Activated gamma-delta T cell (primary cell): ENCODE data around the gene ZCCHC2.

Source experiments
- DNase-seq: peaks from one replicate; lab custom pipeline; 2025; lab: John Stamatoyannopoulos, UW

ZCCHC2 gene

DNA sequence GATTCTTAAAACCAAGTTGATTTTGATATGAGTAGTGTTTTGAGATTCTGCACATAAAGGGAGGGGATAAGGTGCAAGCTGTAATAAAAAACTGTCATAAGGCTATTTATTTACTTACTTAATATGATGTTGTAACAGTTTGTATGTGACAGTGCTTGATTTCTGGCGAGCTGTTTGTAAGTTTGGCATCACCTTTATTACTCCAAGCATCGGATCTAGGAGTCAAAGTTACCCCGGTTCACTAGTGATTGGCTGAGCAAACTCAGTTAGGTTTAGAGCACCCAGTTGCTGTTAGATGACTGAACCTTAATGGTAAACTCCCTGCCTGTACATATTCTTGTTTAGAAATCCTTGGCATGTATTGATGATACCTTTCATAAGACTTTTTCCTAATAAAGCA lies 16.1 kb downstream of the ZCCHC2 start:
- no peak for DNase-seq

DNA sequence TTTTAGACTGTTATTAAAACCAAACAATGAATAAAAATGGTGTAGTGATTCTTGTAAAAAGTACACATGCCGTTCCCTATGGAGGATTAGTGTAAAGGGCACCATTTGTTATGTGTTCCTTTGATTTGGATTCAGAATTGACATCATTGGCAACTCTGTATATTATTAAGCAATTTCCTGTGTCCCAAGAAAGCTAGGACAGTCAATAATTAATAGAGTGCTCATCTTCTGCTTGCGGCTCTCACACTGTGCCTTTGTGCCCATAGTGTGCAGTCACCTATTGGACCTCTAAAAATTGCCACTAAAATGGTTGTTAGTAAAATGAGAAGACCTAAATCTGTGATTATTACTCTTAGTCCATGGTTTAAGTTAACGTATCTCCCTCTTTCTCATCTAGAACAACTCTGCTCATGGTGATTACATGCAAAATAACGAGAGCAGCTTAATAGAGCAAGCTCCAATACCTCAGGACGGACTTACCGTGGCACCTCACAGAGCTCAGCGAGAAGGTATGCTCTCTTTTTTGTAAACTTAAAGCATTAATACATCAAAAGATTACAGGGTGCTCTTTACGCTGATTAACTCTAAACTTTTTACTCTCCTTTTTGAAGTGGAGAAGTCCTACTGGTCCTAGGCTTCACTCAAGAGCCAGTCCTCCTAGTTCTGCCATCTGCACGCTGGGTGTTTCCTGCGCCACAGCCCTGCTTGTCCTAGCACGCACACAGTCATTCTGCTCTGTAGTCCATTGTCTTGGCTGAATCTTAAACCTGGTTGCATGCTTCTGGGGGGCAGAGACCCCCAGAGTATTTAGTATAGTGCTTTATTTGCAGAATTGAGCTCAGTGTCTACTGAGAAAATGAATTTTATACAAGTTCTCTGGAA lies 16.7 kb downstream of the ZCCHC2 start:
- no peak for DNase-seq

DNA sequence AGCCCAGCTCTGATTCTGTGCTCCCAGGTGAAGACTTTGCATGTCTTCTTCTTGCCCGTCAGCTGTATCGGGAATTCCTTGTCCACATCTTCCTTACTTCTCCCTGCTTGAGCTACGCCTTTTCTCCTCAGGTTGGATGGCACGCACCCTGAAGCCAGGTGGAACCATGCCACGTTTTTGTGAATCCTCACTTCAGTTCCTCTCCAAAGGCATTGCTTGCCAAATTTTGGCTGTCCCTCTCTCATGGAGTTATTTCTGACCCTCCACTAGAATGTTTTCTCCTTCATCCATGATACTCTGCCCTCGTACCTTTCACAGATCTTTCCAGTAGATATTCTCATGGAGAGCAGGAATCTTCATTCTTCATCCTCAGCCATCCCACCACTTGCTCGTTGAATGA lies 20.2 kb downstream of the ZCCHC2 start:
- DNase-seq, result no peak

DNA sequence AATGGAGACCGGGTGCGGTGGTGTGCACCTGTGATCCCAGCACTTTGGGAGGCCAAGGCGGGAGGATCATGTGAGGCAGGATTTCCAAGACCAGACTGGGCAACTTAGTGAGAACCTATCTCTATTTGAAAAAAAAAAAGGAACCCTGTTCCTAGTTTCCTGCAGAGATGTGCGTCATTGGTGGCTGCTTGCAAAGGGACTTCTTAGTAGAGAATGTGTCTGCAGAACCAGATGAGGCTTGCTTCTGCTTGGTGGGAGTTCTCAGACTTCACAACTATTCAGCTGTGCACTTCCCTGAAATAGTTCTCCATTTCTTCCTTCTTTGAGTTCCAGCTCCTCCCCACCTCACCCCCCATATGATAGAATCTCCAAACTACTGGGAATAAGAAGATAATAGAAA lies 22.3 kb downstream of the ZCCHC2 start:
- no peak for DNase-seq

DNA sequence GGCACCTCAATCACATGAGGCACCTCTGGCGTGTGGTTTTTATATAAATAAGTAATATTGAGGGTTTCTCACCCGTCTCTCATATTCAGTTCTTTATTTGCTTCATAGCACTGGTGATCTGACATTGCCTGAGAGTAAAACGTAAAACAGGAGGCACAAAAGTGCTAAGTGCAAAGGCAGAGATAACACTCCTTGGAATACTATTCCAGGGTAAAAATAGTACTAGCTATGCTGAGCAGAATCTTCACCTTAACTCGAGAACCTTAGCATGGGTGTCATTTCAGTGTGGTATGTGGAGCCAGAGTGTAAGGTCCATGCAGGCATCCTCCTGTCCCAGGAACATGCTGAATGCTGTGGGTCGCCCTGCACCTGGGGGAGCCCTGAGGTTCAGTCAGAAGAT lies 26.9 kb downstream of the ZCCHC2 start:
- DNase-seq, result no peak

DNA sequence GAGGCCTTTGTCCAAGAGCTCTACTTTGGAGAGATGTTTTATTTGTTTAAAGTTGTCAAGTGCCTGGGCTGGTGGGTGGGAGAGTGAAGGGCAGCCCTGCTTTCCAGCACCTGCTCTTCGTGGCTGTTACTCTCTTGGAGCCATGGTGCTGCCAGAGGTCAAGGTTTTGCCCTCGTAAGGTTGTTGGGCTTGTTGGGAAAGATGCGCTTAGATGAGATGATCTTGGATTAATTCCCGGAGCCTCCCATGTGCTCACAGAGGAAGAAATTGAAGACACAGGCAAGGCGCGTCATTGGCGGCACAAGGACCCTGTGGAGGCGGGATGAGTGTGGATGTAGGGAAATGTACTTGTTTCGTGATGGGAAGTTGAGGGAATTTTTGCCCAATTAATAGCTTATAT lies 27.9 kb downstream of the ZCCHC2 start:
- no peak for DNase-seq

DNA sequence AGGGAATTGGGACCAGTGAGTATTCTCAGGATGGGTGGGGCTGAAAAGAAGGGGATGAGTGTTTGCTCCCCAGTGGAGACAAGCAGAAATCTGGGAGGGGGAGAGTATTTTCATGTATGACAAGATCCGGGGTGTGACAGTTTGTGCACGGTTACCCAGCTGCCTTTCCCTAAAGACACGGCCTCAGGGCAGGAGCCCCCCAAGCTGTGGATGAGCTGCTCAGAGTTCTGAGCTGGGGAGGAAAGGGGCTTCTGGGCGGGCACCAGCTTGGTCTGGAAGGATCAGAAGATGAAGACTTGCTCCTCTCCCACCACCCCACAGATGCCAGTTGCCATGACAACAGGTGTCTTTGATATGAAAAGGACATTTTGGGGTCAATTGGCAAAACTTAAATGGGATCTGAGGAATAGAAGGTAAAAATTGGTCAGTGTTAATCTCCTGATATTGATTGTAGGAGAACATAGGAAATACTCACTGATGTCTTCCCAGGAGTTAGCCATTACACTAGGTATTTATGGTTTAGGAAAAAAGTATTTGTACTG lies 29.2 kb downstream of the ZCCHC2 start:
- no peak for DNase-seq

DNA sequence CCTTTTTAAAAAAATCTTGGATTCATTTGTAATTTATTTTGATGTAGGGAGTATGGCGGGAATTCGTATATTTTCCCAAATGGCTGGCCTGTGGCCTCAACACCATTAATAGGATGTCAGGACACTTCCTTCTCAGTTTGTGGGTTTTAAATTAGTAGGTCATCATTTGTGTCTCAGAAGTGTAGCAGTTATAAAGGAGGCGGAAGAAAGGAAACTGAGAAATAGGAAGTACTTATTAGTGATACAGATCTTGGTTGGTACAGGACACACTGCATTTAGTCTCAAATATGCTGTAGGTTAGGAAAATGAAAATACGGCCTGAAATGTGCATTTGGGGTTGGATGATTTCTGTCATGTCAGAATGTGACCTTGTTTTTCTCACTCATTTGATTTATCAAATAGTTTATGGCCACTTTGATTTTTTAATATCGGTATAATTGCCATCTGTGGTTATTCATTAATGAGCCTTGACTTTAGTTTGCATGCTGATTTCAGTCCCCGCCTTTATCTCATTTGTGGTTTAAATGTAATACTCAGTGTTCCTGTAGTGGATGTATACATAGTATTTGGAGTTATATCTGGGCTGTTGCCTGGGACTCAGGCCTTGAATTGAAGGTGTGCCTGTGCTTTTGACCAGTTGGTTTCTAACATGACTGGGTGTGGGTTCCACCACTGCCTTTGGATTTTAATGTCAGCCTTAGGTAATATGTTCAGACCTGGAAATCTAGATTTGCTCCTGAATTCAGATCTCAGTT lies 31.4 kb downstream of the ZCCHC2 start:
- DNase-seq, result no peak

DNA sequence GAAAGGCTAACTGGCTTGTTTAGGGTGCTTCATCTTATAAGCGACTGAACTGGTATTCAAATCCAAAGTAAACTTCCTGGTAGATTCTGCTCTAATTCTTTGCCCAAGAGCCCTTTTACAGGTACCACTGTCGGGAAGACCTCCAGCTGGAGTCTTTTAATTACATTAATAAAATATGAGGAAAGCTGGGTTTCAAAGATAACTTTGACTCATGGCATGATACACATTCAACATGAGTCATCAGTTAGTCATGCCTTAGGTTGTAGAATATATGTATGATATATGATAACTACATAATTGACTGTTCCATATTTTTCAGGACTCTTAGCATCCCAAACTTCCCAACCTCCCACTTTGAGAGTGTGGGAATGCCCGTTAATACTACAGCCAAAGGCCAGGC lies 32.3 kb downstream of the ZCCHC2 start:
- DNase-seq, result no peak

DNA sequence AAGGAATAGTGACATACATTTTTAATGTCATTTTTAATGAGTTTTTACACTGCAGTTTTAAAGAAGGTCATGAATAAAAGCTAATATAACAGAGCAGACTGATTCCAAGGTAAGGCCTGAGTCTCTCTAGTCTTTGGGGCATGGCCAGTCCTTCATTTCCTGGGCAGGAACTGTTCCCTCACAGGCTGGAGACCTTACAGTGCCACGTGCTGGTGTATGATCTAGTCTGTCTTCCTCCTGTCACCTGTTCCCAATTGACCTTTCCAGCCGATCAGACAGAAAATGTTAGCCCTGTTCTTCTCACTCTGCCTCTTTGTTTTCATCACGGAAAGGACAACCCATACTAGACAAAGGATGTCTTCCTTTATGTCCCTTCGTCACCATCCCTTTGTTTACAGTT lies 33.6 kb downstream of the ZCCHC2 start:
- DNase-seq, result no peak

DNA sequence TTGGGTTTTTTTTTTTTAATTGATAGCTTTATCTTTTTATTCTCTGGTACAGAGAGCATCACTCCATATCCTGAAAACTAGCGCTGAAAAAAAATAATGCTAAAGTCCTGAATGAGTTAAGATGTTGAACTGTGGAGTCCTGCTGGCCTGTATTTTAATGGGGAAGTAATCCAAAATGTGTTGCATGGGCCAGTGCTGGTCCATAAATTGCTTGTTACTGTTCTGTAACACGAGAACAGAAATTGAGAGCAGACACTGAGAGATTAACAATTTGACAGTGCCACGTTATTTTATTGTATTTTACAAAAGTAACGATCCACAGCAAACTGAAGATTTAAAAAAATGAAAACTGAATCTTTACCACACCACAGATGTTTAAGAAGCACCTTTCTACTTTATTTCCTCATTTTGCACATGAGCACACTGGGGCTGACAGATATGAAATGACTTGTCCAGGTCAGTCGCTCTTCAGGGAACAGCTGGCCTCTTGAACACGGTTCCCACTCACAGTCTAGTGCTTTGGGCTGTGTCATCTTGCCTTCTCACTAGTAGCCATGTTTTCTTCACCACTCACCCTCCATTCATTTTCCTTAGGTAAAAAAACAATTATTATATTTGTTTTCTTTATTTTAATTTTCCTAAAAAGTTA lies 35.3 kb downstream of the ZCCHC2 start:
- DNase-seq, result no peak

DNA sequence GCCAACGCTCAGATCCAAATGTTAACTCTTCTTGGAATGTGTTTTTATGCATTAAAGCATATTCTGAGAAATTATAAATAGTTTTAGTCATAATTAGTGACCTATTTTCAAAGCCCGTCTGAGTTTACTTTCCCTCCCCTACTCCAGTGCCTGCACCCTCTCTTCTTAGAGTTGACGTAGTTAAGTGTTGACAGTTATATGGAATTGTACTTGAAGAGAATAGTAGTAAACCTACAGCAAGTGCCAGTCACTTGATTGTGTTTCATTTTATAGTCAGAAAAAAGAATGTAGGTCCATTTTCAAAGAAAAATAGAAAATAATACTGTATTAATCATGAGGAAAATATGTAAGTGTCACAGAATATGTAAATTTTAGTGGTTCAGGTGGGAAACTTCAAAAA lies 41.2 kb downstream of the ZCCHC2 start:
- no peak for DNase-seq

DNA sequence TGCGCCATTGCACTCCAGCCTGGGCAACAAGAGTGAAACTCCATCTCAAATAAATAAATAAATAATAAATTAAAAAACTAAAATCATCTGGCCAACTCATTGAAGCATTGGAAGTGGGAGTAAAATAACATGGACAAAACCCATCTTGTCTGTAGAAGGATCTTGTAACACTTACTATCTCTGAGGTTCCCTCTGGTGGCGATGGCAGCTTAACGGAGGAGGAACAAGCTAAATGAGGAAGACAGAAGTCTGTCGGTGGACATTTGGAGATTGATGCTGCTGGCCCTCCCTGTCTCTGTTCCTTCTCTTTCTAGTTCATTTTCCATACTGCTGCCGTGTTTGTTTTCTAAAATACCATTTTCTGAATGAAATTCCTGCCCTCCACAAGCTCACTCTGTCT lies 43.4 kb downstream of the ZCCHC2 start:
- DNase-seq, result no peak

DNA sequence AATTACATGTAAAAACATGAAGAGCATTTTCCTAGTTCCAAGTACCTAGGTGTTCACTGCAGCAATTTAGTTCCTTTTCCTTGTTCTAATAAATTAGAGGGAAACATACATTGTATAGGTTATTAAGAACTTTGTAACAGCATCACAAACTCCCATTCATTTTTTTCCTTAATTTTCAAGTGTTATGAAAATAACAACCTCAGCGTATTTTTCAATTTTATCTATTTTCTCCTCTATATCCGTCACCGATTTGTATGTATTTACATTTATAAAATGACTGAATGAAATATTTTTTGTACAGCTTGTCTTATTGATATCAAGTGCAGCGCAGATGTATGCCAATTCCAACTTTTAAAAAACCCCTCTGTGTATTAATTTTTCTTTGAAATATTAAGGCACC lies 44.0 kb downstream of the ZCCHC2 start:
- DNase-seq, result no peak

DNA sequence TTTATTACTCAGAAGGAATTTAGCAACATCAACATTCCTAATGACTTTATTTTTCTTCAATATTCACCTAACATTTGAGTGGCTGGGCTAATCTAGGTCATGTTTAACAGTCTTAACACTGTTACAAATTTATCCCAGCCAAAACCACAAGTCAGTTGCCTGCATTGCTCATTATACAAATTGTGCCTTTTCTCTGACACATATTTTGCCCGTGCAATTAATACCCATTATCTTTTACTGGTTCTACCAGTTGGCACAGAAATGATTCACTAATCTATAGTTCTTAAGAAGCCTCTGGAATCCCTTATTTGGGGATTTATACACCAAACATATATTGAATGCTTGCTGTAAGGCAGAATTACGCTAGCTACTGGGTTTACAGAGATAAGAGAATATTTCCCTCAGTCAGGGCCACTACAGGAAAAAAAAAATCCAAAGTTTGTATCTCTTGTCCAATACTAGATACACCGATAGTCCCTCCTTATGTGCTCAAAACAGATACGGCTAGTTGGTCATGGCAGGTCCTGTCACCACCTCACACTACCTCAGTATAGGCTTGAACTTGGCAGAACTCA lies 46.3 kb downstream of the ZCCHC2 start:
- DNase-seq, result no peak

DNA sequence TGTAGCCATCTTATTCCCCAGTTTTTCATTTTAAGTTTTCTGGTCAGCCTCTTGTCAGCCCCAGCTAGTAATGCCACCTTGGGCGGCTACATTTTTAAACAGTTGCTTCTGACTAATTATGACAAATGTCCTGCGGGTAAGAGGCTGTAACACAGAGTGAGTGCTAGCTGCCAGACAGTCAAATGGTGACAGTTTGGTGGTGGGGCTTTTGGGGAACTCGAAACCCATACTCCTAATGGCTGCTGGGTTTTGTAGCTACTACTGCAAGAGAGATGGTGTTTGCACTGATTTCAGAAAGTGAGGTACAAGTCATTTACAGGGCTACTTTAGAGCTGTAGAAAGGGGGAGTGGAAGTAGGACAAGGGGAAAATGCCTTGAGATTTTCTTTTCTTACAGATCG lies 48.2 kb downstream of the ZCCHC2 start:
- DNase-seq, result no peak

DNA sequence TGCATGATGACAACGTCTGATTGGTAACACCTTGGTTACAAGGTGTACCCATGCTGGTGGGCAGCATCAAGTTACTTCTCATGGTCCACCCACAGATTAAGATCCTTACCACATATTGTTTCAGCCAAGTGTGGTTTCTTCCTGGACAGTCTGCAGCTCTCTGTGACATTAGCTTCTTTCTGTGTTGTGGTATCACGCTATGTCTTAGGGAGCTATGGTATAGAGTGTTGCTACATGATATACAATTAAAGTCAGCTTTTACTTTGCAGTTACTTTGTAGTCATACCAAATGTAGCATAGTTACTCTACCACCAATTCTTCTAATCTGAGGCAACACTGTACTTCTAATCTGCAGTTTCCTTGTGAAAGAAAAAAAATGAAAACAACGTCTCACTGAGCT lies 48.8 kb downstream of the ZCCHC2 start:
- no peak for DNase-seq

DNA sequence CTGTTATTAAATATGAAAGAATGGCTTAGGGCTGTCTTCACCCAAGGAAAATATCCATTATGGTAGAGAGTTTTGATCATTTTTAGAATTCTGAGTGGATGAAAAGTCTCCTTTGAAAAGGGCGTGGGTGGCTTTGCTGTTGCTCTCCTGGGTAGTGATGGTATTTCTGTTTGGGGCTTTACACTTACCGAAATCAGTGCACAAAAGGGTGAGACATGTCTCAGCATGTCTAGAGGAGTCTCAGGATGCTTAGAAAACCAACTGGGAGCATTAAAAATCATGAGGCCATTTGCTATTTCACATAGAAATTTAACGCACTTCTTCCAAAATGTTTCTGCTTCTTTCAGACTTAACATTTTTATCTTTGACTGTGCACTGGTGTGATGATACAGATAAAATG lies 49.6 kb downstream of the ZCCHC2 start:
- no peak for DNase-seq

DNA sequence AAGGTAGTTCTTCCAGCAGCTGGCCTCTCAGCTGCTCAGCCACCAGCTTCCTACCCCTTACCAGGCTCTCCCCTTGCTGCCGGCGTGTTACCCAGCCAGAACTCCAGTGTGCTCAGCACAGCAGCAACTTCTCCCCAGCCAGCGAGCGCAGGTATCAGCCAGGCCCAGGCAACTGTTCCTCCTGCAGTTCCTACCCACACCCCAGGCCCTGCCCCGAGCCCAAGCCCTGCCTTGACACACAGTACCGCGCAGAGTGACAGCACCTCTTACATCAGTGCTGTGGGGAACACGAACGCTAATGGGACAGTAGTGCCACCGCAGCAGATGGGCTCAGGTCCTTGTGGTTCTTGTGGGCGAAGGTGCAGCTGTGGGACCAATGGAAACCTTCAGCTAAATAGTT lies 52.0 kb downstream of the ZCCHC2 start:
- DNase-seq, result no peak

DNA sequence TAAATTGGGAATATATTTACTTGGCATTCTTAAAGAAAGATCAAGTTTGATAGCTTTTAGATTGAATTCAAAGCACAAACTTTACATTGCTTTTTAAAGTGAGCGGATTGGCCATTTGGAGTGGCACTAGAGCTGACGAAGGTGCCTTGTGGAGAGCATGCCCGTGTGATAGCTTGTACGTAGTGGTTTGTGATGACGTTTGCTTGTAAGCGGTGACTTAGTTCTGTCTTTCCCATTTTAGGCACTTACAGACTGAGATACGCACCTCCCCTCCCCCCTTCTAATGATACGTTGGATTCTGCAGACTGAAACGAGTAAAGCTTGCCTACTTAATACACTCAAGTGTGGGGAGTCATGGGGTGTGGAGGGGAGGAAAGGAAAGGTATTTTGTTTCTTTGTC lies 53.4 kb downstream of the ZCCHC2 start:
- no peak for DNase-seq

DNA sequence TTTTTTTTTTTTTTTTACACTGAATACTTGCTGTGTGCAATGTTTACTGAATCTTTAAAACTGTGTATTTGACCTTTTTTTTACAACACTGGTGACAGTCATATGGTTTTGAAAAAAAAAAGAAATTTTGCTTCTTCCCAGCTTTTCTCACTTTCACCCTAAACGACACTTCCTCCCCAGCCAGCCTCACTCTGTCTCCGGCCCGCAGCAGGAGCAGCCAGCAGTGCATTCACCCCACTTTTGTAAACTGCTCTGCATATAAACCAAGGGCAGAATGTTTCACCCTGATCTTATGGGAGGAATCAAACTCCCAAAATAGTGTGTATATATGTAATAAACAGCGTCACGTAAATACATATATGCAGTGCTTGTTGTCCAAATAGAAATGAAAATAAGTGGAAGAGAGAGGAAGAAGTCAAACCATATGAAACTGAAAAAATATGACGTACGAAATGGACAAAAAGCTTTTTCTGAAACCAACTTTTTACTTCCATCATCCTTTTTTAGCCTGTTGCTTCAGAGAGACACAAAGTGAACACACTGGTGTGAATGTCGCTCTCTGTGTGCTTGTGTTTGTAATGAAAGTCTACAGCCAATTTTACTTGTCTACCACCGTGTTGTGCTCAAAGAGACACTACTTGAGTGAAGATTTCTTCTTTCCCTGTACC lies 54.2 kb downstream of the ZCCHC2 start:
- DNase-seq, result no peak

DNA sequence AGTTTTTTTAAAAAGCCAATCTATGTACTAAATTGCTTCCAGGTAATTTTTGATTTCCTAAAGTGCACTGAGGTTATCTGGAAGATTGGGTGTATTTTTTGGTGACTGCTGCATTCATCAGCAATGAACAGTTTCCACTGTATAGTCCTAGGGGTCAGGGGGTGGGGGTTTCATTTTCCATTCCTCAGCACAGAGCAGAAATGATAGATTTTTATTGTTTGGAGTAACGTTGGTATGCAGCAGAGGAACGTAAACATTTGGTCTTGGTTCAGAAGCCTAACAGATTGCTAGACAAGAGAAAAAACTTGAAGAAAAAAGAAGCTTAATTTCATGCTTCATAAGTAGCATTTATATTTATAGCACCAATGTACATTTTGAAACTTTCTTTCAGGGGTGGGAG lies 54.9 kb downstream of the ZCCHC2 start:
- no peak for DNase-seq
